Tibial nerve (tissue), 4 donors: ENCODE data around the gene PREB. TPM values are rescaled to one million over a fixed set of nuclear protein-coding genes. Genes with fewer than 3 reads are reported as not detected.

Experiments
- DNase-seq, 2 donors: peaks; one replicate each; pipeline ENCODE4 v3.0.0-alpha.2; 2019; ENCODE audit warnings: low spot score in 2 of 2
- H3K27ac ChIP-seq, 4 donors: fragments of 200-600 bp; sonication (generic) in 3 of 4; one replicate each; pipeline ENCODE4 v1.5.1; 2017 to 2019; ENCODE audit warnings: mild to moderate bottlenecking in 1 of 4
- H3K27me3 ChIP-seq, 2 donors: fragments of 200-600 bp; sonication (generic) in 1 of 2; one replicate each; pipeline versions ENCODE4 v1.5.1 to v1.6.0; 2017 to 2019
- H3K36me3 ChIP-seq, 3 donors: fragments of 200-600 bp; sonication (generic); one replicate each; pipeline ENCODE4 v1.5.1; 2018 to 2019
- H3K4me1 ChIP-seq, 4 donors: fragments of 200-600 bp; sonication (generic) in 3 of 4; one replicate each; pipeline ENCODE4 v1.5.1; 2017 to 2019
- H3K4me3 ChIP-seq, 4 donors: fragments of 200-600 bp; sonication (generic) in 3 of 4; one replicate each; pipeline ENCODE4 v1.5.1; 2017 to 2019; ENCODE audit warnings: mild to moderate bottlenecking in 1 of 4, moderate library complexity in 1 of 4
- H3K9me3 ChIP-seq, 4 donors: fragments of 200-600 bp; sonication (generic) in 3 of 4; one replicate each; pipeline ENCODE4 v1.5.1; 2017 to 2019
- CTCF ChIP-seq, 5 experiments: fragments of 200-600 bp in 3 of 5; fragments of 450-650 bp in 2 of 5; sonication (generic) in 3 of 5; IDR thresholded peaks; one replicate each; pipeline ENCODE4 v1.5.1; 2016 to 2019; ENCODE audit warnings: antibody characterized with exemption in 5 of 5, mild to moderate bottlenecking in 3 of 5, moderate library complexity in 2 of 5
- EP300 ChIP-seq, 2 donors: sonication (generic); formaldehyde crosslinking; IDR thresholded peaks; one replicate each; pipeline ENCODE4 v1.6.1; 2017; ENCODE audit warnings: antibody characterized with exemption in 2 of 2, mild to moderate bottlenecking in 1 of 2
- POLR2A ChIP-seq, 2 donors: fragments of 450-650 bp; IDR thresholded peaks; one replicate each; pipeline ENCODE4 v1.6.1; 2017; ENCODE audit warnings: antibody characterized with exemption in 2 of 2, mild to moderate bottlenecking in 2 of 2, moderate library complexity in 2 of 2
- WGBS, 2 donors: methylation state at CpG; one replicate each; pipeline ENCODE4 v1.1.5; 2018; 5-methylcytosine and 5-hydroxymethylcytosine counted together
- total RNA-seq, 4 donors: library from RNA; depleted of rRNA; stranded (reverse); fragments of >200 nt; gene quantifications; one replicate each; pipeline ENCODE4 v1.1.0, GENCODE V29; 2016

Gene PREB
- total RNA-seq, 4 donors from 2014 or later: 54.4 to 114 (median 80.1) TPM

GRCh38 chr2:27095427-27095744 is 39.0 kb downstream of the PREB start:
- WGBS, 2 donors: 94 to 96% methylated on average over 2 of the region's 2 CpGs
- TF ChIP-seq POLR2A (IDR thresholded peaks at IDR 0.05) (no peak), CTCF (IDR thresholded peaks at IDR 0.05) (no peak), EP300 (IDR thresholded peaks at IDR 0.05) (no peak)
- H3K4me1 ChIP-seq: peaks cover 0 to 12% (median 4%) of the 10 kb centered on the region in 4 donors
- no peaks in the 10 kb centered on the region for H3K9me3 ChIP-seq
- H3K27ac ChIP-seq: no peak overlapping the region
- H3K4me3 ChIP-seq: no peak overlapping the region
- no peak for DNase-seq
- H3K36me3 ChIP-seq: peaks cover 0 to 17% (median 0%) of the 10 kb centered on the region in 3 donors
- H3K27me3 ChIP-seq: no peaks in the 10 kb centered on the region

- no peak overlapping the region for H3K4me3 ChIP-seq
- H3K4me1 ChIP-seq: peaks cover 0 to 12% (median 4%) of the 10 kb centered on the region in 4 donors
- H3K36me3 ChIP-seq: peaks cover 0 to 8% (median 0%) of the 10 kb centered on the region in 3 donors
- no peak overlapping the region for H3K27ac ChIP-seq
- H3K9me3 ChIP-seq: no peaks in the 10 kb centered on the region
- H3K27me3 ChIP-seq: no peaks in the 10 kb centered on the region
- TF ChIP-seq POLR2A (IDR thresholded peaks at IDR 0.05): no peak
- no peak for TF ChIP-seq EP300 (IDR thresholded peaks at IDR 0.05)
- no peak for TF ChIP-seq CTCF (IDR thresholded peaks at IDR 0.05)
- no peak for DNase-seq
- 91 to 92% methylated on average over 24 of the region's 24 CpGs for WGBS, 2 donors
Observed at GRCh38 chr2:27094353-27094984, 40.0 kb downstream of the PREB start.

- H3K27me3 ChIP-seq: no peaks in the 10 kb centered on the region
- H3K27ac ChIP-seq: peak overlapping the region in 1 of 4 donors; percentile 34
- TF ChIP-seq CTCF (IDR thresholded peaks at IDR 0.05) (no peak), POLR2A (IDR thresholded peaks at IDR 0.05) (no peak), EP300 (IDR thresholded peaks at IDR 0.05) (no peak)
- no peak for DNase-seq
- peaks cover 0 to 12% (median 4%) of the 10 kb centered on the region in 4 donors for H3K4me1 ChIP-seq
- 88 to 90% methylated on average over 5 to 6 of the region's 6 CpGs for WGBS, 2 donors
- no peak overlapping the region for H3K4me3 ChIP-seq
- H3K9me3 ChIP-seq: no peaks in the 10 kb centered on the region
- H3K36me3 ChIP-seq: peaks cover 0 to 5% (median 0%) of the 10 kb centered on the region in 3 donors
Observed at GRCh38 chr2:27093430-27094352, 40.7 kb downstream of the PREB start.

GRCh38 chr2:27092696-27093429 is 41.6 kb downstream of the PREB start:
- TF ChIP-seq EP300 (IDR thresholded peaks at IDR 0.05): no peak
- TF ChIP-seq POLR2A (IDR thresholded peaks at IDR 0.05): no peak
- no peak for TF ChIP-seq CTCF (IDR thresholded peaks at IDR 0.05)
- H3K27ac ChIP-seq: no peak overlapping the region
- H3K9me3 ChIP-seq: no peaks in the 10 kb centered on the region
- H3K27me3 ChIP-seq: no peaks in the 10 kb centered on the region
- whole genome bisulfite sequencing, 2 donors: 71 to 85% methylated on average over 4 to 9 of the region's 10 CpGs
- H3K4me3 ChIP-seq: no peak overlapping the region
- H3K4me1 ChIP-seq: peaks cover 0 to 12% (median 4%) of the 10 kb centered on the region in 4 donors
- peaks cover 0 to 5% (median 0%) of the 10 kb centered on the region in 3 donors for H3K36me3 ChIP-seq
- no peak for DNase-seq
